HepG2 (cell line): ENCODE measurements around the gene PMM2. TPM values are rescaled to one million over a fixed set of nuclear protein-coding genes. Genes with fewer than 3 reads are reported as not detected.

Experiments used
- CBX5 ChIP-seq: sonication (generic); formaldehyde crosslinking; IDR thresholded peaks from 2 replicates; pipeline ENCODE4 v1.4.0; 2020; ENCODE audit warnings: missing genetic modification reagents, borderline replicate concordance
- HMGXB4 ChIP-seq, 2 experiments: sonication (generic) in 1 of 2; formaldehyde crosslinking in 1 of 2; IDR thresholded peaks; 2 replicates each; pipeline versions ENCODE4 v1.4.0 to v1.6.1; 2018 to 2020; ENCODE audit warnings: missing genetic modification reagents in 2 of 2, borderline replicate concordance in 1 of 2, low read depth in 1 of 2, mild to moderate bottlenecking in 1 of 2, missing biosample characterization in 1 of 2
- ONECUT2 ChIP-seq: sonication (generic); formaldehyde crosslinking; IDR thresholded peaks from 2 replicates; pipeline ENCODE4 v1.4.0; 2020; ENCODE audit warnings: missing genetic modification reagents
- ZNF513 ChIP-seq: sonication (generic); formaldehyde crosslinking; conservative IDR thresholded peaks from 2 replicates; pipeline ENCODE4 v1.5.0; 2020; ENCODE audit warnings: missing genetic modification reagents
- ZNF646 ChIP-seq: sonication (generic); formaldehyde crosslinking; IDR thresholded peaks from 2 replicates; pipeline ENCODE4 v1.9.0; 2021; ENCODE audit warnings: mild to moderate bottlenecking, missing genetic modification reagents
- polyA plus RNA-seq, 8 experiments: library from polyadenylated mRNA; depleted of rRNA in 3 of 8; stranded (reverse) in 7 of 8; unstranded in 1 of 8; fragments of >200 nt; fragmentation: Illumina TruSeq in 4 of 8; extraction: Trizol in 4 of 8; gene quantifications; 2 replicates each; pipeline versions ENCODE4 v1.2.1 to v1.2.3, GENCODE V29; 2011 to 2016; ENCODE audit warnings: low read depth in 4 of 8, missing spikeins in 1 of 8, mixed read lengths in 1 of 8; ENCODE audit not compliant: insufficient read depth in 1 of 8
- total RNA-seq, 5 experiments: library from RNA; depleted of rRNA; stranded (reverse); fragments of >200 nt; fragmentation: Illumina TruSeq; extraction: Trizol; gene quantifications; 2 replicates each; pipeline ENCODE4 v1.2.3, GENCODE V29; 2016; ENCODE audit warnings: low read depth in 1 of 5

The PMM2 gene
- total and polyA plus RNA-seq, 2 of the 13 experiments (the other 11 are each of a cell fraction or from before 2014, with no cell fraction given), result 52.2 to 93.7 TPM

GRCh38 chr16:8868416-8869211, 71.0 kb downstream of the PMM2 start, which contains the start of gene CARHSP1 (continued):
- TF ChIP-seq ZNF646 (CRISPR knock-in tag) (no peak; the same call in none of the 2 replicates), ZNF513 (CRISPR knock-in tag) (no peak), HMGXB4 (CRISPR knock-in tag; IDR thresholded peaks at IDR 0.05; ENCODE audit: borderline replicate concordance in 1 of 2, low read depth in 1 of 2) (peak in 1 of 2 experiments; percentile 43; a peak in 1 of 4 replicates), ONECUT2 (0 out of 2 replicates have a peak, but pooled peaks have one; percentile 10), CBX5 (no peak; the same call in 1 of the 2 replicates)
- TF ChIP-seq, all 625 proteins: peak for 237
